Measurements from ENCODE around the gene CBLB.

Gene CBLB

DNA sequence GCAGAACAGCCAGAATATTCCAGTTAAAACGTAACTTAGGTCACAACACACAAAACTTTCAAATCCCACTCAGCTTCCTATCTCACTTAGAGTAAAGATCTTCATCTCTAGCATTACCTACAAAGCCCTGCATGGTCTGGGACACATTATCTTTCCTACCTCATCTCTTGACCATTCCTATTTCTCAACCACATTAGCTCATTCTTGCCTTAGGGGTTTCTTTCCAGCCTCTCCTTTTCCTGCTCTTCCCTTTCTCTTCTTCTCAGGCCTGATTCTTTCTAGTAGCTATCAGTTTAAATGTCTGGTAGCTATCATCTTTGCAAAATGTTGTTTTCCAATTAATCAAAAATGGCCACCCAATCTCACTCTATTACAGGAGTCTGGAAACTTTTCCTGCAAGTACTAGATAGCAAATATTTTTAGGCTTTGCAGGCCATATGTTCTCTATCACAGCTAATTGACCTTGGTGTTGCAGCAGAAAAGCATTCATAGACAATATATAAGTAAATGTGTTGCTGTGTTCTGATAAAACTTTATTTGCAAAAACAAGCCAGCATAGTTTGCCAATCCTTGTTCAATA is 15.1 kb upstream of the CBLB start:
- TF ChIP-seq, protein P1, sequence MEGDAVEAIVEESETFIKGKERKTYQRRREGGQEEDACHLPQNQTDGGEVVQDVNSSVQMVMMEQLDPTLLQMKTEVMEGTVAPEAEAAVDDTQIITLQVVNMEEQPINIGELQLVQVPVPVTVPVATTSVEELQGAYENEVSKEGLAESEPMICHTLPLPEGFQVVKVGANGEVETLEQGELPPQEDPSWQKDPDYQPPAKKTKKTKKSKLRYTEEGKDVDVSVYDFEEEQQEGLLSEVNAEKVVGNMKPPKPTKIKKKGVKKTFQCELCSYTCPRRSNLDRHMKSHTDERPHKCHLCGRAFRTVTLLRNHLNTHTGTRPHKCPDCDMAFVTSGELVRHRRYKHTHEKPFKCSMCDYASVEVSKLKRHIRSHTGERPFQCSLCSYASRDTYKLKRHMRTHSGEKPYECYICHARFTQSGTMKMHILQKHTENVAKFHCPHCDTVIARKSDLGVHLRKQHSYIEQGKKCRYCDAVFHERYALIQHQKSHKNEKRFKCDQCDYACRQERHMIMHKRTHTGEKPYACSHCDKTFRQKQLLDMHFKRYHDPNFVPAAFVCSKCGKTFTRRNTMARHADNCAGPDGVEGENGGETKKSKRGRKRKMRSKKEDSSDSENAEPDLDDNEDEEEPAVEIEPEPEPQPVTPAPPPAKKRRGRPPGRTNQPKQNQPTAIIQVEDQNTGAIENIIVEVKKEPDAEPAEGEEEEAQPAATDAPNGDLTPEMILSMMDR (IDR thresholded peaks at IDR 0.05; ENCODE audit: low read depth, low read length) = no peak
- DNase-seq = no peak
- Histone ChIP-seq H3K4me3 (ENCODE audit: low read depth, low read length) (no peak overlapping the region), H3K9me3 (ENCODE audit: severe bottlenecking) (no peaks in the 10 kb centered on the region), H3K27me3 (ENCODE audit: insufficient read depth, low read depth, severe bottlenecking) (no peaks in the 10 kb centered on the region), H3K36me3 (no peaks in the 10 kb centered on the region), H3K27ac (no peak overlapping the region)

DNA sequence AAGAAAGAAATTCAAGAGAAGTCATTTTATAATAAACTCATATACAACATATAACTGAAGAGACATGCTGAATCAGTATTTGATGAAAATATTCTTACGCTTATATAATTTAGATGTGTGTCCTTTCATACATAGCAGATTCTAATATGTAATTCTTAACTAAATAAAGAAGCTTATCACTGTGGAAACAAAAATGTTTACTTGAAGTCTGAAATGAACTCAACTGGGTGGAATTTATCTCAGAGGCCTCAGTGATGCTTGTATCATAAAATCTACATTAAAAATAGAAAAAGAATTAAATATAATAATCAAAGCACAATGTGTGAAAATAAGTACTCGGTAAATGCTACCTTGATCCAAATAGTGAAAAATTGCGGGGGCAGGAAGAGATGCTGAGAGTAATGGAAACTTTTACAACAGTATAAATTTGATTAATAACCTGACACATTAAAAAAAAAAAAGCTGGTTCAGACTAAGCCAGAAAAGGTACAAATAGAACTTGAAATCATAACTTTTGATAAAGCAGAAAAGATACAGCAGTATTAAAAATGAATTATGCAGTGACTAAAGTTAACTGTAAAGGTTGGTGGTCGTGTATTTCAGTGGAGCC is 12.0 kb upstream of the CBLB start:
- Histone ChIP-seq H3K9me3 (ENCODE audit: severe bottlenecking) (no peaks in the 10 kb centered on the region), H3K4me3 (ENCODE audit: low read depth, low read length) (no peak overlapping the region), H3K27me3 (ENCODE audit: insufficient read depth, low read depth, severe bottlenecking) (no peaks in the 10 kb centered on the region), H3K36me3 (no peaks in the 10 kb centered on the region), H3K27ac (no peak overlapping the region)
- DNase-seq = no peak
- TF ChIP-seq, protein P1 (IDR thresholded peaks at IDR 0.05; ENCODE audit: low read depth, low read length) = no peak

DNA sequence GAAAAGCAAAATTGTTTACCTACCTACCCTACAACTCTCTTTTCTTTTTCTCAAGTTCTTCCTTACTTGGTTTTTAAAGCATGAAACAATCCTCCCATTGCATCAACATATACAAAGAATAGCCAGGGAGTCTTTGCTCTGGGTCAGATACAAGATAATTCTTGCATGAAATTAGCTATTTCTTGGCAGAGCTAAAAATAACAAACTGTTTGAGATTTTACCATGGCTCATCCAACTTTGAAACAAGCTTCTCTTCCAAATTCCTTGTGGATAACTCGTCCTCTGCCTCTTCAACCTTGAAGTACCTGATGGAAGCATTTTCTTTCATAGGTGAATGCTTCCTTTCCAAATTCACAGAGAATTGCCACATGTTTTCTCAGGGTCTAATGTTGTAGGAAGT is 9.2 kb upstream of the CBLB start:
- H3K9me3 ChIP-seq (ENCODE audit: severe bottlenecking) = no peaks in the 10 kb centered on the region
- H3K27me3 ChIP-seq (ENCODE audit: insufficient read depth, low read depth, severe bottlenecking) = no peaks in the 10 kb centered on the region
- H3K27ac ChIP-seq = no peak overlapping the region
- TF ChIP-seq, protein P1 (IDR thresholded peaks at IDR 0.05; ENCODE audit: low read depth, low read length) = no peak
- H3K4me3 ChIP-seq (ENCODE audit: low read depth, low read length) = no peak overlapping the region
- no peak for DNase-seq
- no peaks in the 10 kb centered on the region for H3K36me3 ChIP-seq

DNA sequence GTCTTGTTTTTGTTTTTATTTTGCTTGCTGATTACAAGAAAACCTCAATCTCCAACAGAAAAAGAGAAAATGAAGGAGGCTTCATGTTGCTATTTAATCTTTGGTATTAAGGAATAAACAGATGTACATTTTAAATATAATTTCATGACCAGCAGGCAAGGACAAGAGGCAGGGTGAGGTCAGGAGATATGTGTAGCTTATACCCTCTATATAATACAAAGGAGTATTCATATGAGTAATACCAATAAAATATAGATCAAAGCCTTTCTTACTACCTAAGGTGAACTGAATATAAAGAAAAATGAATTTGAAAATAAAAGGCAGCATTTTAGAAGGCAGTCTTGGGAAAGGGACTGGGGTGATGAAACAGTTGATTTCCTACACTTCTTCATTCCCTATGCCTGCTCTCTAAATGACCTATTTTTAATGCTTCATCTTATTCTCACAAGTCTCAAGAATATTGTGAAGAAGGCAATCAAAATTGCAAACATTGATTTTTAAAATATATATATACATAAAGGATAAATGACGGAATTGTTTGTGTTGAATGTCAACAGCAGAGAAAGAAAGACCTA is 8.6 kb upstream of the CBLB start:
- no peak for DNase-seq
- Histone ChIP-seq H3K27me3 (ENCODE audit: insufficient read depth, low read depth, severe bottlenecking) (no peaks in the 10 kb centered on the region), H3K36me3 (no peaks in the 10 kb centered on the region), H3K27ac (no peak overlapping the region), H3K9me3 (ENCODE audit: severe bottlenecking) (no peaks in the 10 kb centered on the region), H3K4me3 (ENCODE audit: low read depth, low read length) (no peak overlapping the region)
- TF ChIP-seq, protein P1 (IDR thresholded peaks at IDR 0.05; ENCODE audit: low read depth, low read length) = no peak

DNA sequence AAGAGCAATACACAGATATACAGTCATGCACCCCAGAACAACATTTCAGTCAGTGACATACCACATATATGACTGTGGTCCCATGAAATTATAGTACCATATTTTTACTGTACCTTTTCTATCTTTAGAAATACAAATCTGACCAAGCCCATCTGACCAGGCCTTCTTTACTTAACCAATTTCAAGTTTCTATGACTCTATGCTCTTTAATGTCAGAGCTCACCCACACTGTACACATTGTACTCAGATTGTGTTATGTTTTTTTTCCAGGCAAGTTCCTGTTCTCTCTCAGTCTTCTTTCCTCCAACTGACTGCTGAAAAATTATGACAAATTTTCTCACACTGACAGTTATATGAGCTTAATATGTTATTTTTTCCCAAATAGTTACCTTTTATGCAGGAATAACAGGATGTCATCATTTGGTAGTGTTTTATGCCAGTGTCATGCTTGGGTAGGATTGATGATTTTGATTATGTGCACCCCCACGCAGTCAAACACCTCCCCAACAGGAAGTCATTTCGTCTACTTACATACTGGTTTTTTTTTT is 8.0 kb upstream of the CBLB start:
- Histone ChIP-seq H3K36me3 (no peaks in the 10 kb centered on the region), H3K9me3 (ENCODE audit: severe bottlenecking) (no peaks in the 10 kb centered on the region), H3K27ac (no peak overlapping the region), H3K27me3 (ENCODE audit: insufficient read depth, low read depth, severe bottlenecking) (no peaks in the 10 kb centered on the region), H3K4me3 (ENCODE audit: low read depth, low read length) (no peak overlapping the region)
- TF ChIP-seq, protein P1 (IDR thresholded peaks at IDR 0.05; ENCODE audit: low read depth, low read length) = no peak
- no peak for DNase-seq

Data from WERI-Rb-1 (cell line).